NCI-H526 treated with DMSO at 0.1 percent for 48 hours (cell line): ENCODE results near the gene RALGAPA1.
"Not testable (repeated sequence)": the region's sequence is repeated elsewhere in the genome, so short reads cannot be mapped to it uniquely, and the experiment has no call there.

Experiments used
- DNase-seq: peaks from one replicate; lab custom pipeline; 2025; lab: John Stamatoyannopoulos, UW

The RALGAPA1 gene

DNA sequence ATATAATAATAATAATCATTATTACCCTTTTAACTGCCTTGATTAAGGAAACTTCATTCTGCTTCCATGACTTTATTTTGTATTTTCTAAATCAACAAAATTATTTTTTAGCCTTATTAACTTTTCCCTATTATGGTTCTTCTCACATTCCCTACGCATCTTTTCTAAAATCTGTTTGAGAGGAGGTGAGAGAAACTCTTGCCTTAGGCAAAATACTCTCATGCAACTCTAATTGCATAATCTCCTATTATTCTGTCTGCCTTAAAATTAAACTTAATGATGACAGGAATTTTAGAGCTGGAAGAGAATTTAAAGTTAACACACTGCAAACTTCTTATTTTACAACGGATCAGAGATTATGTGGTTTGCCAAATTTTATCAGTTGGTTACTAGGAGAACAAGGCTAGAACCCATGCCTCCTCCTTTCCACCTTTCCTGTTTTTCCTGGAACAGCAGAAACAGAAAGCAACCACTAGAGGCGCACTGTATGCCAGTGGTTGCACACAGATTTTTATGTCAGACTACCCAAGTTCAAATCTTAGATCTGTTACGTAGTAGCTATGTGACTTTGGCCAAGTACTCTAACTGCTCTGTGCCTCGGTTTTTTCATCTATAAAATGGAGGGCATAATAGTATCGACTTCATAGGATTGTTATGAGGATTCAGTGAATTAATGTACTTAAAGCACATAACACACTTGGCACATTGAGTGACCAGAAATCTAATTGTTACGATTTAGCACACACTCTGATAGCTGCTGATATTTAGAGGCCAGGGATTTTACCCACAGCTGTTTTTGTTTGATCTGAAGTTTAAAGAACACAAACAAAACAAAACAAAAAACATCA lies 12.7 kb upstream of the RALGAPA1 start:
- peak; percentile 18 for DNase-seq

- no peak for DNase-seq
These were observed 10.8 kb upstream of the RALGAPA1 start for GRCh38 chr14:35819591-35820540.

GRCh38 chr14:35818346-35819115 lies 9.4 kb upstream of the RALGAPA1 start:
- peak; percentile 35 for DNase-seq

DNA sequence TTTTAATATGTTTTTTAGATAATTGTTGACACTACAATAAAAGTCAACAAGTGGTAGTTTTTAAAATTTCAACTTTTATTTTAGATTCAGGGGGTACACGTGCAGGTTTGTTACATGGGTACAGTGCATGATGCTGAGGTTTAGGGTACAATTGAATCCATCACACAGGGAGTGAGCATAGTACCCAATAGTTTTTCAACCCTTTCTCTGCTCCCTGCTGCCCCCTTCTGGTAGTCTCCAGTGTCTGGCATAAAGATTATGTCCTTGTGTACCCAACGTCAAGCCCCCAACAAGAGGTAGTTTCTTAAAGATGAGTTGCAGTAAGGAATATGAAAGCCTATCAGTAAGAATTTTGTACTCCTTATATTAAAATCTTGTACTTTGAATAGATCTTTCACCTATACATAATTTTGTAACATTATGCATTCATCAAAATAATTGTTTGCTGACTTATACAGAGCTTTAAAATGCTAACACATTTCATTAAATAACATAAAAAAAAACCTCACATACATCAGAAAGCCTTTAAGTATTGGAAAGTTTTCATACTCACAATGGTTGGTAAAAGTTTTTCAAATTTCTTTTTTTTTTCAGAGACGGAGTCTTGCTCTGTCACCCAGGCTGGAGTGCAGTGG lies 5.4 kb upstream of the RALGAPA1 start:
- peak; percentile 7 for DNase-seq

GRCh38 chr14:35810963-35811362 lies 1.9 kb upstream of the RALGAPA1 start:
- DNase-seq = no peak

GRCh38 chr14:35809597-35809996 lies 502 bp upstream of the RALGAPA1 start:
- DNase-seq = no peak

- DNase-seq = peak; percentile 40
These were observed 938 bp downstream of the RALGAPA1 start for GRCh38 chr14:35808076-35808637.

GRCh38 chr14:35807131-35807961 lies 1.7 kb downstream of the RALGAPA1 start:
- DNase-seq = peak; percentile 10

DNA sequence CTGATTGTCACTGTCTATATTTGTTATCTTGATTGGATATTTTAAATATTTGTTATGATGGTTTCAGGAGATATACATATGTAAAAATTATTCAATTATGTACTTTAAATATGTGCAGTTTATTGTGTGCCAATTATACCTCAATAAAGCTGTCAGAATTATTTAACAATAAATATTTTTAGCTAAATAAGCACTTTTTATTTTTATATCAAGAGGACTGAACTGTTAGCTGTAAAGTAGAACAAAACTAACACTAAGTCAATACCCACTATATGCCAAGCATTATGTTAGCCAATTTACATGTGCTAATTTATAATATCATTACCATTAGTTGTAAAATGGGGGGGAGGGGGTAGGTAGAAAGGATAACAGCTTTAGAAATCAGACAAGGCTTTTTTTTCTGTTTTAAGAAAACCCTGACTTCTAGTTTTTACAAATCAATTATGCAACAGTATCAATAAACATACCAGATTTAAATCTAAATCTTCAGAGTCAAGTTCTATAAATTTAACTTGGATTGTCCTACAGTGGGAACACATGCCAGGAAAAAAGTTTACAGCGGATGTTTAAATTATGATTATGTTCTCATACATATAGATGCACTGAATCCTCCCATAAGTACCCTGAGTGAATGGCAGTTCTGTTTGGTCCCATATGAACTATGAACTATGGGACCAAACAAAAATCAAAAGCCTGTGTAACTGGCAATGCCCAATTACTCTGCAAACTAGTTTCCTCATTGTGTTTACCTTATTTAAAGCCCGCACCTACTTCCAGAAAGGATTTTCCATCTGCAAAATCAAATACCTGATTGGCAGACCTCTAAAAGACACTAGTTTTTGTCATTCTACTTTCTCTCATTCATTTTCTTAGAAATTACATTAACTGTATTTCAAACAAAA lies 2.8 kb downstream of the RALGAPA1 start:
- DNase-seq = no peak

DNA sequence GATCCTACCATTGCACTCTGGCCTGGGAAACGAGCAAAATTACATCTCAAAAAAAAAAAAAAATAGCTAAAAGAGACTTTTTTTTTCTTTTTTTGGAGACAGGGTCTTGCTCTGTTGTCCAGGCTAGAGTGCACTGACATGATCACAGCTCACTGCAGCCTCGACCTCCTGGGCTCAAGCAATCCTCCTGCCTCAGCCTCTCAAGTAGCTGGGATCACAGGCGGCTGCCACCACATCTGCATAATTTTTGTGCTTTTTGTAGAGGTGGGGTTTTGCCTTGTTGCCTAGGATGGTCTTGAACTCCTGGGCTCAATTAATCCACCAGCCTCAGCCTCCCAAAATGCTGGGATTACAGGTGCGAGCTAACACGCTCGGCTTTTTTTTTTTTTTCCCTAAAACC lies 11.3 kb downstream of the RALGAPA1 start:
- DNase-seq = no peak

- DNase-seq = no peak
These were observed 19.4 kb downstream of the RALGAPA1 start for GRCh38 chr14:35789651-35790050.

DNA sequence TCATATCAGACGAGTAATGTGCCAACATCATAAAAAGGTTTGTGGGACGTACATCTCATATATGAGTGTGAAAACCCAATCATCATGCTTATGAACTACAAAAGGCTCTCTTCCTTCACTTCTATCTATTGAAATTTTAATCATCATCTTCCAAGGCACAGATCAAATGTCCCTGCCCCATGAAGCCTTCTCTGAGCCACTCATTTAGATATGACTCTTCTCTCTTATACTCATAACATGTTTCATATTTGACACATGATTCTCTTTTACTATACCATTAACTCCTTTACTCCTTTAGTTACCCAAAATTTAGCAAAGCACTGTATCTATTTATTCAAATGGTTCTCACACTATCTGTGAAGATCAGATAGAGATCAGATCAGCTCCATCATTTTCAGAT lies 22.2 kb downstream of the RALGAPA1 start:
- DNase-seq = no peak

GRCh38 chr14:35783699-35784098 lies 25.4 kb downstream of the RALGAPA1 start:
- no peak for DNase-seq

DNA sequence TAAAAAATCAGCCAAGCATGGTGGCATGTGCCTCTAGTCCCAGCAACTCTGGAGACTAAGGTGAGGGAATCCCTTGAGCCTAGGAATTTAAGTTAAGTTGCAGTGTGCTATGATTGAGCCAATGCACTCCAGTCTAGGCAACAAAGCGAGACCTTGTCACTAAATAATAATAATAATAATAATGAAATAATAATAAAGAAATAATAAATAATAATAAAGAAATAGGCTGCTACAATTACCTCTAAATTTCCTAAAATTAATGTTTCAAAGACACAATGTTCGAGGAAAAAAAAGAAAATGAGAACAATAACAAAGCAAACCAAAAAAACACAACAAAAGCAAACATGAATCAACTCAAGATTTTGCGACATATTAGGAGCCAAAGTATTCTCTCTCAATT lies 29.7 kb downstream of the RALGAPA1 start:
- no peak for DNase-seq

DNA sequence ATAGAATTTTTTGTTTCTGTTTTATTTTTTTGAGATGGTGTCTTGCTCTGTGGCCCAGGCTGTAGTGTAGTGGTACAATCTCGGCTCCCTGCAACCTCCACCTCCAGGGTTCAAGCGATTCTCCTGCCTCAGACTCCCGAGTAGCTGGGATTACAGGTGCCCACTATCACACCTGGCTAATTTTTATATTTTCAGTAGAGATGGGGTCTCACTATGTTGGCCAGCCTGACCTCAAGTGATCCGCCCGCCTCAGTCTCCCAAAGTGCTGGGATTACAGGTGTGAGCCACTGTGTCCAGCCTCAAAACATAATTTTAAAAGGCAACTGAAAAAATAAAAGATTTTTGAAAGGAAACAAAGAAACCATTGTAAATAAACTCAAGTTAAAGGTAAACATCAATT lies 31.5 kb downstream of the RALGAPA1 start:
- not testable (repeated sequence) for DNase-seq

GRCh38 chr14:35776823-35777222 lies 32.3 kb downstream of the RALGAPA1 start:
- no peak for DNase-seq

DNA sequence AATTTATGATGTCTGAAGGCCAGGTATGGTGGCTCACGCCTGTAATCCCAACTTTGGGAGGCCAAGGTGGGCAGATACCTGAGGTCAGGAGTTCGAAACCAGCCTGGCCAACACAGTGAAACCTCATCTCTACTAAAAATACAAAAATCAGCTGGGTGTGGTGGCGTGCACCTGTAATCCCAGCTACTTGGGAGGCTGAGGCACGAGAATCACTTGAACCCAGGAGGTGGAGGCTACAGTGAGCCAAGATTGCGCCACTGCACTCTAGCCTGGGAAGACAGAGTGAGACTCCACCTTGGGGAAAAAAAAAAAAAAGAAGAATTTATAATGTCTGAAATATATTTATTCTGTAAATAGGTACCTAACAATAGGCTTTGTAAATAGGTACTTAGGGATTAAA lies 33.0 kb downstream of the RALGAPA1 start:
- not testable (repeated sequence) for DNase-seq

GRCh38 chr14:35766700-35767082 lies 42.4 kb downstream of the RALGAPA1 start:
- no peak for DNase-seq

DNA sequence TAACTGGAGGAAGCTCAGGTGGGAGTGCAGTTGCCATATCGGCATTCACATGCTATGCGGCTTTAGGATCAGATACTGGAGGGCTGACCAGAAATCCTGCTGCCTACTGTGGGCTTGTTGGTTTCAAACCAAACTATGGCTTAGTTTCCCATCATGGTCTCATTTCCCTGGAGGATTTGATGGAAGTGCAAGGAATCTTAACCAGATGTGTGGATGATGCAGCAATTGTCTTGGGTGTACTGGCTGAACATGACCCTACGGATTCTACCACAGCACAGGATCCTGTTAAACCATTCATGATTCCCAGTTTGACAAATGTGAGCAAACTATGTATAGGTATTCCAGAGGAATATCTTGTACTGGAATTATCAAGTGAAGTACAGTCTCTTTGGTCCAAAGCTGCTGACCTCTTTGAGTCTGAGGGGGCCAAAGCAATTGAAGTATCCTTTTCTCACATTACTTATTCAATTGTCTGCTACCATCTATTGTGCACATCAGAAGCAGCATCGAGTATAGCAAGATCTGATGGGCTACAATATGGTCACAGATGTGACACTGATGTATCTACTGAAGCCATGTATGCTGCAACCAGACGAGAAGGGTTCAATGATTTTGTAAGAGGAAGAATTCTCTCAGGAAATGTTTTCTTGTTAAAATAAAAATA lies 42.9 kb downstream of the RALGAPA1 start:
- no peak for DNase-seq
